OCI-LY1 (cell line): ENCODE measurements around the gene MAPK7.

Experiments used
- H2AFZ ChIP-seq: fragments of 200-600 bp; sonication (generic), shearing (Covaris generic); 2 replicates; pipeline ENCODE4 v1.6.0; 2014; ENCODE audit warnings: antibody characterized with exemption, mild to moderate bottlenecking, low read length
- H3F3A ChIP-seq: fragments of 200-600 bp; sonication (generic), shearing (Covaris generic); 2 replicates; pipeline ENCODE4 v1.6.0; 2014; ENCODE audit warnings: mild to moderate bottlenecking, antibody characterized with exemption, low read length, moderate library complexity; ENCODE audit not compliant: insufficient read depth
- H3K27ac ChIP-seq: fragments of 200-600 bp; sonication (generic); 2 replicates; pipeline ENCODE4 v1.5.1; 2014; ENCODE audit warnings: low read length, mixed run types, mild to moderate bottlenecking, low read depth; ENCODE audit not compliant: poor library complexity, severe bottlenecking
- H3K27me3 ChIP-seq: fragments of 200-600 bp; sonication (generic); 2 replicates; pipeline ENCODE4 v1.6.0; 2014; ENCODE audit warnings: antibody characterized with exemption, mild to moderate bottlenecking, low read length, moderate library complexity; ENCODE audit not compliant: insufficient read depth
- H3K36me3 ChIP-seq: fragments of 200-600 bp; sonication (generic); 2 replicates; pipeline ENCODE4 v1.6.1; 2014; ENCODE audit warnings: mild to moderate bottlenecking, antibody characterized with exemption, low read length, moderate library complexity, mixed read lengths; ENCODE audit not compliant: insufficient read depth
- H3K4me1 ChIP-seq: fragments of 200-600 bp; sonication (generic); 2 replicates; pipeline ENCODE4 v1.5.1; 2014; ENCODE audit warnings: mild to moderate bottlenecking, low read length, moderate library complexity; ENCODE audit not compliant: insufficient read depth, severe bottlenecking
- H3K4me2 ChIP-seq: fragments of 200-600 bp; sonication (generic), shearing (Covaris generic); 2 replicates; pipeline ENCODE4 v1.6.1; 2014; ENCODE audit warnings: low read length
- H3K4me3 ChIP-seq: fragments of 200-600 bp; sonication (generic); 2 replicates; pipeline ENCODE4 v1.5.1; 2014; ENCODE audit warnings: low read length, low read depth, mild to moderate bottlenecking, mixed read lengths; ENCODE audit not compliant: poor library complexity, severe bottlenecking
- H3K79me2 ChIP-seq: fragments of 200-600 bp; shearing (Covaris generic); 2 replicates; pipeline ENCODE4 v1.6.1; 2016; ENCODE audit warnings: mixed run types, low read length, mixed read lengths; ENCODE audit not compliant: insufficient read depth
- H3K9ac ChIP-seq: fragments of 200-600 bp; sonication (generic), shearing (Covaris generic); 2 replicates; pipeline ENCODE4 v1.6.1; 2014; ENCODE audit warnings: mild to moderate bottlenecking, low read length, mixed read lengths
- H3K9me2 ChIP-seq: fragments of 200-600 bp; sonication (generic), shearing (Covaris generic); 2 replicates; pipeline ENCODE4 v1.6.1; 2014; ENCODE audit warnings: low read depth, mild to moderate bottlenecking, low read length, mixed read lengths
- H3K9me3 ChIP-seq: fragments of 200-600 bp; shearing (Covaris generic); 2 replicates; pipeline ENCODE4 v1.6.1; 2014; ENCODE audit warnings: low read length, mixed read lengths
- H4K20me1 ChIP-seq: fragments of 200-600 bp; sonication (generic), shearing (Covaris generic); 2 replicates; pipeline ENCODE4 v1.6.0; 2016; ENCODE audit warnings: mild to moderate bottlenecking, low read length; ENCODE audit not compliant: insufficient read depth
- CTCF ChIP-seq: fragments of 200-600 bp; sonication (generic), shearing (Covaris generic); IDR thresholded peaks from 2 replicates; pipeline ENCODE4 v1.5.1; 2017; ENCODE audit warnings: mild to moderate bottlenecking, antibody characterized with exemption, low read length, moderate library complexity, mixed read lengths
- EZH2 ChIP-seq: fragments of 200-600 bp; sonication (generic), shearing (Covaris generic); IDR thresholded peaks from 2 replicates; pipeline ENCODE4 v1.8.0; 2017; ENCODE audit warnings: borderline replicate concordance, mixed run types, mild to moderate bottlenecking, antibody characterized with exemption, low read length, moderate library complexity, mixed read lengths

MAPK7 gene

DNA sequence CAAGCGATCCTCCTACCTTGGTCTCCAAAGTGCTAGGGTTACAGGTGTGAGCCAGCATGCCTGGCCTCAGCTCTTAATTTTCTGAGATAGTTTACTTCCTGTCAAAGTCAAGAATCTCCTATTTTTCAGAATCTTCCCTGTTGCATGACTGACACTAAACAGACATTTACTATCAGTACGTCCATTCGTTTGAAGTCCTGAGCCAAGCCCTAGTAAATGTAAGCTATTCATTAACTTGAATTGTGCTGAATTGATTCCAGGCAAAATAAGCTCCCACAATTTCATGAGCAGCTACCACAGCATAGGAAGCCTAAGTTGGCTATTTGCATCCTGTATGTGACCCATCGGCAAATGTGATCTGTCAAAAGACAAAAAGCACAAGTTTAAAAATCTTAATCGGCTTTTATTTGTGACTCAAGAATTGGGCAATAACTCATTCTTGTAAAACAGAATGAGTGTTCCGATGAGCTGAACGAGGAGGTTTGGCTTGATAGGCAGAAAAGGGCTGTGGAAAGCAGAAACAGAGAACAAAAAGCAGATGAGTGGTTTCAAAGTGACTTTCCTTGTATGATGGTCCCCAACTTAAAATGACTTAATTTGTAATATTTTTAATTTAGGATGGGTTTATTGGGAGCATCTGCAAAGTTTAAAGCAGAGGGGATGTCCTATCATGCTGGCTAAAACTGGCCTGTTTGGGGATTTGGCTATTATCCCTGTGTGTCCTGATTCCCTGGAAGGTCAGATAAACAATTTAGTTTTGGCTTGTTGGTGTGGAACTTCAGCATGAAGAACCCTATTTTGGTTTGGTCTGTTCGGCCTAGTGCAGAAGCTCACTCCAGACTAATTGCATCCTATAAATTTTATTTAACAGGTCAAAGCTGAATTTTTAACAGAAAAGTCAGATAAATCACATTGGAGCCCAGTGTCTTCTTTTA is 46.9 kb downstream of the MAPK7 start:
- Histone ChIP-seq H3K4me2 (no peak overlapping the region), H3K27ac (no peak overlapping the region), H3K4me1 (no peaks in the 10 kb centered on the region), H4K20me1 (no peaks in the 10 kb centered on the region), H3K79me2 (no peaks in the 10 kb centered on the region), H3K27me3 (no peaks in the 10 kb centered on the region; the same call in 1 of the 2 replicates), H3K4me3 (no peak overlapping the region), H3F3A (no peaks in the 10 kb centered on the region), H3K36me3 (no peaks in the 10 kb centered on the region), H3K9ac (no peak overlapping the region), H2AFZ (no peak overlapping the region), H3K9me2 (no peaks in the 10 kb centered on the region), H3K9me3 (no peaks in the 10 kb centered on the region)
- TF ChIP-seq CTCF, result no peak
- no peak for TF ChIP-seq EZH2

- H3K4me3 ChIP-seq, result no peak overlapping the region
- H3K9me2 ChIP-seq, result no peaks in the 10 kb centered on the region
- H4K20me1 ChIP-seq, result no peaks in the 10 kb centered on the region
- H3K9me3 ChIP-seq, result no peaks in the 10 kb centered on the region
- H3K4me1 ChIP-seq, result no peaks in the 10 kb centered on the region
- no peaks in the 10 kb centered on the region for H3K79me2 ChIP-seq
- H3K27me3 ChIP-seq, result no peaks in the 10 kb centered on the region; the same call in 1 of the 2 replicates
- no peaks in the 10 kb centered on the region for H3K36me3 ChIP-seq
- no peak for TF ChIP-seq CTCF
- TF ChIP-seq EZH2, result no peak
- H2AFZ ChIP-seq, result no peak overlapping the region
- no peak overlapping the region for H3K4me2 ChIP-seq
- H3K27ac ChIP-seq, result no peak overlapping the region
- no peaks in the 10 kb centered on the region for H3F3A ChIP-seq
- no peak overlapping the region for H3K9ac ChIP-seq
These were observed 48.3 kb downstream of the MAPK7 start for GRCh38 chr17:19426631-19427030.

GRCh38 chr17:19431691-19432090 is 53.4 kb downstream of the MAPK7 start:
- H3K79me2 ChIP-seq, result no peaks in the 10 kb centered on the region
- H3K27ac ChIP-seq, result no peak overlapping the region
- no peaks in the 10 kb centered on the region for H3F3A ChIP-seq
- no peaks in the 10 kb centered on the region for H3K9me3 ChIP-seq
- H2AFZ ChIP-seq, result no peak overlapping the region
- H3K27me3 ChIP-seq, result no peaks in the 10 kb centered on the region; the same call in 1 of the 2 replicates
- H3K9ac ChIP-seq, result no peak overlapping the region
- H3K4me1 ChIP-seq, result no peaks in the 10 kb centered on the region
- TF ChIP-seq EZH2 (no peak), CTCF (no peak)
- no peaks in the 10 kb centered on the region for H3K36me3 ChIP-seq
- H3K9me2 ChIP-seq, result no peaks in the 10 kb centered on the region
- H3K4me2 ChIP-seq, result no peak overlapping the region
- no peaks in the 10 kb centered on the region for H4K20me1 ChIP-seq
- H3K4me3 ChIP-seq, result no peak overlapping the region
